Measurements from ENCODE around the gene PGM2L1.
"Not testable (repeated sequence)": the region's sequence is repeated elsewhere in the genome, so short reads cannot be mapped to it uniquely, and the experiment has no call there.

The PGM2L1 gene

DNA sequence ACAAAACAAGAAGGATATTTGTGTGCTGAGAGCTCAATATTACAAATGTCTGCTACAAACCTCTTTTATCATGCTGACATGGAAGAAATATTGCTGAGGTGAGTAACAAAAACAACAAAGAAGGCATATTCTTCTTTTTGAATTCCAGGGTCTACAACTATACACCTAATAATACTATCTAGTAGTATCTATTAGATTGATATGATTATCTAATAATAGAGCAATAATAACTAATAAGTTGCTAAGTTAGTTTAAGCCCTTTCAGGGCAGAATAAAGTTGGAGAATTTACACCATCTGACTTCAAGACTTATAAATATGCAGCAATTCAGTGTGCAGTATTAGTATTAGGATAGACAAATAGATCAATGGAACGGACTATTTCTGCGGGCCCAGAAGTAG, 11.4 kb upstream of the PGM2L1 start:
- in situ Hi-C loops (cut with MboI; ENCODE audit: low pct_unique_long_range_greater_than_20kb, low sequenced_read_pairs) = no loop called here
- no peak for DNase-seq

DNA sequence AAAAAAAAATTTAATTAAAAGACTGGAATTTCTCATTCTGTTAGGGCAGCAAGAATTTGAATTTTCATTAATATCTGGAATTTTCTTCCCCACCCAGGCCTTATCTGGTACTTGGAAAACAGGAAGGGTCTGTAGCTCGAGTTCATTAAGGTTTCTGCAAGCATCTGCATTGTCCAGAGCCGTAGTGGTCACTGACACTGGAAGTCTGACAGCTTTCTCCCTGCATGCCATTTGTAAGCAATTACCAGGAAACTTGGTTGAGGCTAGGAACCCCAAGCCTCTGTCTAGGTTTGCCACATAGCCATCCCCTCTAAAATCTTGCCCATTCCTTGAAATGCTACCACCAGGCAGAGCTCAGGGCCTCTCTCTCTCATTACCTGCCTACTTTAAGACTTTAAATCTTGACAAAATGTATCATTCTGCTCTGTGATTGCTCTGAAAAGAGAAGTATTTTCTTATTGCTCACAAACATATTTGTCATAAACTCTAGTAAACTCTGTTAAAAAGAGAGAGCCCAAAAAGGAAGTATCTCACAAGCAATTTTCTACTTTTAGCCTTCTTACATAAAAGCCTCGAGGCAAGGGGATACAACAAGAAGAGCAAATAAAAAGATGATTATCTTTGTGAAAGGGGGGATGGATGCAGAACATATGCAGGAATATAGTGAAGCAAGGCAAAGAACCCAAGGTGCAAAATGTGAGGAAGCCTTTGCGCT, 5.5 kb upstream of the PGM2L1 start:
- in situ Hi-C loops (cut with MboI; ENCODE audit: low pct_unique_long_range_greater_than_20kb, low sequenced_read_pairs) = no loop called here
- no peak for DNase-seq

DNA sequence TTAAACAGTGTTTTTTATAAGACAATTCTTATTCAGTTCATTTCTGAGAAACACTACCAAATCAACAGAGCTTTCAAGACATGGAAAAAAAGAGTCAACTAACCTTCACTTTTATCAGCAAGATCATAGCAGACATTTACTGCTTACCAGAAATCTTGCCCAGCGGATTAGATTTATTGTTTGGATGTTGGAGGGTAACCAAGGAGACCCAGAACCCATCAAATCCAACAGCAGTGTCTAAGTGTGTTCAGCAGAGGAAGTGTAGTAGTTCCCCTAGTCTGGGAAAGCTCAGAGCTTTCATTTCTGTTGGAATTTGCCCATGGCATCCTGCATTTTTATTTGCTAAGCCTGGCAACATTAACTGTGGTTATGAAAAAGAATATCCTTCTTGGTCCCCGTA, 2.4 kb upstream of the PGM2L1 start:
- DNase-seq = no peak
- in situ Hi-C loops (cut with MboI; ENCODE audit: low pct_unique_long_range_greater_than_20kb, low sequenced_read_pairs) = no loop called here

DNA sequence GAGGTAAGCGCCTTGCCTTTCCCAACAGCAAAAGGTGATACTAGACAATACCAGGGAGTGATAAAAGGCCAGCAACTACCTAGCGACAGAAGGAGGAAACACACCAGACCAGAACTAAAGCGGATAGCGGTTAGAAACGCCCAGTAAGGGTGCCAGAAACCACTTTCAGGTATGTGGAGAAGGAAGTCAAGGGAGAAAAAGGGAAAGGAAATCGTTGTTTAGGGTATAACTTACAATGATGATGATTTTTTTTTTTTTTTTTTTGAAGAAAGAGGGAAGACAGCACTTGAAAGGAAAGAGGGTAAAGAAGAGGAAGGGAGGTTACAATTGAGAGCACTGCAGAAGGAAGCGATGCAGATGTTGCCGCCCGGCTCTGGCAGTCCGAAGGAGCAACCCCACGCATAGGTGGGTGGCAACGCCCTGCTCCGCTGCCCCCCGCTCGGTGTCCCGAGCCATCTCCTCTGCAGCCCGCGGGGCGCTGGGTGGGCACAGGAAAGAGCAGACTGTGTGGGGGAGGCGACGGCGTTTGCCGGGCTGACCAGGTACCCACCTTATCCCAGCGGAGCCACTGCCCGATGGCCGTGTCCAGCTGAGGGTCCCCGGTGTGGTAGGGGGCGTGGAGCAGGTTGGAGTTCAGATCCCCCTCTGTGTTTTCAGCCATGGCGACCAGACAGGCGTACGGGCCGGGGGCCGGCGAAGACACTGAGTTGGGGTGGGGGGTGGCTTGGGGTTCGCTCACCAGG, 561 bp downstream of the PGM2L1 start:
- peak; percentile 77 for DNase-seq
- in situ Hi-C loops (cut with MboI; ENCODE audit: low pct_unique_long_range_greater_than_20kb, low sequenced_read_pairs) = no loop called here

DNA sequence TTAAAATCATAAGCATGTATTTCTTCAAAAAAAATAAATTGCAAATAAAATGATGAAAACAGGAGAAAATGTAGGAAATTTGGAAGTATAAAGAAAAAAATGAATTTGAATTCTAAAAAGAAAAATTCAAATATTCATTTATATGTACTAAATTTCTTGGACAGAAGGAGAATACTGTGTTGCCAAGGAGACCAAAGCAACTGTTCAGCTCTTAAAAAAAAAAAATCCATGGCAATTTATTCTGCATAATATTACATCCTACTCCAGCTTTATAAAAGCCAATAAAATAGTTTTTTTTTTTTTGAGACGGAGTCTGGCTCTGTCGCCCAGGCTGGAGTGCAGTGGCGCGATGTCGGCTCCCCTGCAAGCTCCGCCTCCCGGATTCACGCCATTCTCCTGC, 6.0 kb downstream of the PGM2L1 start:
- DNase-seq = no peak
- in situ Hi-C loops (cut with MboI; ENCODE audit: low pct_unique_long_range_greater_than_20kb, low sequenced_read_pairs) = no loop called here

DNA sequence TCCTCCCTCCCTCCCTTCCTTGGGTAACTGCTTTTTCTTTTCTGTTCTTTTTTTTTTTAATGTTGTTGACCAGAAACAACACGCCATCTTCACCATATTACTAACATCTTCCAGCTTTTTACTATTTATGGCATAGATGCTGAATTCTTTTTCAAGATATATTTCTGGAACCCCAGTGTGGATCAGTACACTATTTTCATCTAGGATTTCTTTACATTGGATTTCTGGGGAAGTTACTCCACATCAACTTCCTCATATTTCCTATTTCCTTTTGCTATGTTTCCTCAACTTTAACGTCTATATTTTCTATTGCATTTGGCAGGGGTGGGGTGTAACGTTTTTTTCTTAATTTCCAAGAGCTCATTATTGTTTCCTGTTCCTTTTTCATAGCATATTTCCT, 7.0 kb downstream of the PGM2L1 start:
- in situ Hi-C loops (cut with MboI; ENCODE audit: low pct_unique_long_range_greater_than_20kb, low sequenced_read_pairs) = no loop called here

DNA sequence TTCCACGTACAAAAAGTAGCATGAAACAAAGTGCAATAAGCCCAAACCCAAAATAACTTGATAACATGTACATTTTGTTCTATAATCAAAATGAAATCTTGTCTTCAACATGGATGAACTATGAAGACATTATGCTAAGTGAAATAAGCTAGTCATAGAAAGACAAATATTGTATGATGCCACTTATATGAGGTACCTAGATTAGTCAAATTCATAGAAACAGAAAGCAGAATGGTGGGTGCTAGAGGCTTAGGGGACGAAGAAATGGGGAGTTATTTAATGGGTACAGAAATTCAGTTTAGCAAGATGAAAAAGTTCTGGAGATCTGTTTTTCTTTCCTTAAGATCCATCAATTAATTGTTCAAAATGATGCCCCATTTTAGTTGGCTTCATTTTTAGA, 7.5 kb downstream of the PGM2L1 start:
- DNase-seq = no peak
- in situ Hi-C loops (cut with MboI; ENCODE audit: low pct_unique_long_range_greater_than_20kb, low sequenced_read_pairs) = no loop called here

More for the DNA sequence above, 7.0 kb downstream of the PGM2L1 start:
- no peak for DNase-seq

DNA sequence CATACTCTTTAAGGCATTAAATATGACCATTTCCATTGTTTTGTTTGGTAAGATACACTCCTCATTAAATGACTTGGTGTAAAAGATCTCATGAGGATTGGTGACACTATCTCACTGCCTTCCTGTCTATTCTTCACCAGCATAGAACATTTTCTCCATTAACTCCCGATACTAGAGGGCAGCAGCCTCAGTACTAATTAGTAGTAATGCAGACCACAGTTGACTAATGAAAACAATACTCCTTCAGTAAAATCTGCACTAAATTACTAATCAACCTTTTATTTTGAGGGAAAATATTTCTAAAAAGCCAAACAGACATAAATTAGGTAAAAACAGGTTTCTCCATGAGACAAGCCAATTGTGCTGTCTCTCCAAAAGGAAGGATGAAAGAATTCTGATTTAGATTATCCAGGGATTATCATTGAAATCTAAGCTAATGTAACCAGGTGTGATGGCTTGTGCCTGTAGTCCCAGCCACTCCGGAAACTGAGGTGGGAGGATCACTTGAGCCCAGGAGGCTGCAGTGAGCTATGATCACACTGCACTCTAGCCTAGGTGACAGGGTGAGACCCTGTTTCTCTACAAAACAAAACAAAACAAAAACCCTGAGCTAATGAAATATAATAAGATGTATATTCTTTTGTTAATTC, 9.4 kb downstream of the PGM2L1 start:
- in situ Hi-C loops (cut with MboI; ENCODE audit: low pct_unique_long_range_greater_than_20kb, low sequenced_read_pairs) = no loop called here
- peak; percentile 64 for DNase-seq

DNA sequence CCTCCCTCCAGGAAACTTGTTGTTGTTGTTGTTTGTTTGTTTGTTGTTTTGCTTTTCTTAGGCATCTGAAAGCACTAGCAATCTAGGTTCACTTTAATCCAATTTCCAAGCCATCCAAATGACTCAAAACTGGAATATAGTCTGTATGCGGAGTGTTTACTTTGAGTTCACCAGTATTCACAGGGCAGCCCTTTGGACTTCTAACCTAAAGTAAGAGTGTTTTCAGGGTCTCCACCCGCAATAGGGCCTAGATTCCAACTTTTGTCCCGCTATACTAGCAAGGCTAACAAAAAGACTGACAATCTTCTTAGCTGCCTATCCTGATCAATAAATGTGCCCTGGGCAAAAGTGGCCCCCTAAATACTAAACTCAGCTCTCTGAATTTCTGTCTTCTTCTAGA, 13.6 kb downstream of the PGM2L1 start:
- in situ Hi-C loops (cut with MboI; ENCODE audit: low pct_unique_long_range_greater_than_20kb, low sequenced_read_pairs) = no loop called here
- no peak for DNase-seq

DNA sequence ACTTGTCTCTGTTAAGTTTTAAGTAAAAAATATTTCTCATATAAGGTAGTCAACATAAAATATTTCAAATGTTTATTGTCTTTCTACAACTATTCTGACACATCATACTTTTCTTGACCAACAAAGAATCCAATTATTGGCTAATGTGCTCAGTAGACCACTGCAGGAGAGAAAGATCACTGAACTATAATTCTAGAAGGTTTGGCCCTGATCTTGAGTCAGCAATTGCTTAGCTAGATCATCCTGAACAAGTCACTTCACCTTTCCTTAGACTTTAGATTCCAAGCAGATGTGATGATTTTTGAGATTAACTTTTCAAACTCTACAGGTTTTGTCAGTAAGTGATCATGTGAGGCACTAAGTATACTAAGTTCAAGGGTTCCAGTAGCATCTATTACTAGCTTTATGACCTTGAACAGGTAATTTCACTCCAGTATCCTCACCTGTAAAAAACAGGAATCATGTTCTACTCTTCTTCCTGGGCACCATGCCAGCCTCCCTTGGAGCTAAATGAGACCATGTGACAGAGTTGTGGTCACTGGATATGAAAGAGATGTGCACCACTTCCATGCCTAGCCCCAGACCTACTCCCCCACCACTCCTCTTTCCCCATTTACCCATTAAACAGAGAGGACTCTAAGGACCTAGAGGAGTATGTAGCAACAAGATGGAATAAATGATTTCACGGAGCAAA, 17.3 kb downstream of the PGM2L1 start:
- in situ Hi-C loops (cut with MboI; ENCODE audit: low pct_unique_long_range_greater_than_20kb, low sequenced_read_pairs) = no loop called here
- DNase-seq = peak; percentile 31

DNA sequence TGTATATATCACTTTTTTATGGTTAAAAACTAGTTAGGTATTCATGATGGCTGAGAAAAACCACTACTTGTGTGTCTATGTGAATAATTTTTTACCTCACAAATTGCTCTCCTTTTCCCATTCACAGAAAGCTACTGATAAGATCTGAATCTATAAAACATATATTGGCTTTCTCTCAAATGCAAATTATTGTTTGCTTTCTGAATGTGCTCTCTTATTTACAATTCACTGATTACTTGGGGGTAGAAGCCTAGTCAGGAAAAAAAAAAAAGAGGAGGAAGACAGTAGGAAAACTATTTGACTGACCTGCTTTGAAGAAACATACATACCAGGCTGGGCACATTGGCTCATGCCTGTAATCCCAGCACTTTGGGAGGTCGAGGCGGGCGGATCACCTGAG, 20.5 kb downstream of the PGM2L1 start:
- in situ Hi-C loops (cut with MboI; ENCODE audit: low pct_unique_long_range_greater_than_20kb, low sequenced_read_pairs) = no loop called here
- DNase-seq = no peak

DNA sequence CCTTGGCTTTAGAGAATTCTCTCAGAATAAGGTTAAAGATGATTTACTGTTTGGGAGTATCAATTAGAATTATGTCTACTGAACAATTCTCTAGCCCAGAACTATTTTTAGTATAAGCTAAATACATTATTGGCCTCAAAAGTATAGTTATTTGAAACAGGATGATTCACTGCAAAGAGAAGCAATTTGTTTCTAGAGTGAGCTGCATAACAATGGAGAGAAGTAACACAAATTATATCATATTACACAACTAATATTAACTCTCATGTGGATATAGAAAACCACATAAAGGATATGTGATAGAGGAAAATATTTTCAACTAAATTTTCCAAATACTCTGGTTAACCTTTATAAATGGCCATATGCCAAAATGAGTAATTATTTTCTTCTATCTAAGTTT, 24.9 kb downstream of the PGM2L1 start:
- in situ Hi-C loops (cut with MboI; ENCODE audit: low pct_unique_long_range_greater_than_20kb, low sequenced_read_pairs) = no loop called here

DNA sequence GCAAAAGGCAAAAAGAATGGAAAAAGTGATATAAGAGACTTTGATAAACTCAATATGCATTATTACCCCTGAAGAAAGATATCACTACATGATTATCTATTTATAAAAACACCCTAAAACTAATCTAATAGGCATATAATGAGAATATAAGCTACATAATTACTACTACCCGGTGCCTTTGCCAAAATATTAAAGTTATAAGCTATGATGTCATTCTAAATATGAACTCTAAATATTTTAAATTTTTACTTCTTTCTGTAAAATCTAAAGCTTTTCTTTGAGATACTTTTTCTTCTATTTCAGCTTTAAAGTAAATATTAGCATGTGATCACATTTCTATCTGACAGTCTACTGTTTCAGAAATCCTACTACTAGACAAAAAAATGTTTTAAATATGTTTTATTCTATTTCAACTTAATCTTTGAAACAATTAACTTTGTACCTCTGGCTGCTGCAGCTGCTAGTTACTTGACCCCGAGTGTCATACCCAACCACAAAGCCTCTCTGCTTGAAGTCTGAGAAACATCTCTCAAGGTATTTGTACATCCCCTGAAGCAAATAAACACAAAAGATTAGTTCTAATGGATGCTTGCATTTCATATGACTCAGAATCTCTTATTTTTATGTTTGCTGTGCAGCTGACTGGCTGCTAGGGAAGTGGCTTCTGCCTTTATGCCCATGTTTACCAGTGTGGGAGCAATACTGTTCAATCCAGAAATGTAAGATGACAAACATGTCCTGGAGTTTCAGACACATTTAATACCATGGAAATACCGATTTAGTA, 26.8 kb downstream of the PGM2L1 start:
- DNase-seq = no peak
- in situ Hi-C loops (cut with MboI; ENCODE audit: low pct_unique_long_range_greater_than_20kb, low sequenced_read_pairs) = no loop called here

More for the DNA sequence above, 24.9 kb downstream of the PGM2L1 start:
- DNase-seq = no peak

DNA sequence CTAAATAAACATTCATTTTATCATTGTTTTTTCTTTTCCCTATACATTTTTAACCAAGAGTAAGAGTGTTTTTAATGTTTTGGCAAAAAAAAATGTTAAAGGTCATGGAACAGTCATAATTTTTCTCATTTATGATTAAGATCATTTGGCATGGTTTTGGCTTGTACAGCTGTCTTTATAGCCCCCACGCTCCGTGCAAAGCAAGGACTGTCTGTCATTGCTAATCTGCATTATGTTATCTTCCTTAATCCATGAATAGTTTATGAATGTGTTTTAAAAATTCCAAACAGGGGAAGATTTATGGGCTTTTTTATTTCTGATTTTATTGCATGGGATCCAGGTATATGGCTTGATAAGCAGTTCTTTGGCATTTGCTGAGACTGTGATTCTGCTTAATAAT, 28.1 kb downstream of the PGM2L1 start:
- in situ Hi-C loops (cut with MboI; ENCODE audit: low pct_unique_long_range_greater_than_20kb, low sequenced_read_pairs) = no loop called here
- DNase-seq = no peak

DNA sequence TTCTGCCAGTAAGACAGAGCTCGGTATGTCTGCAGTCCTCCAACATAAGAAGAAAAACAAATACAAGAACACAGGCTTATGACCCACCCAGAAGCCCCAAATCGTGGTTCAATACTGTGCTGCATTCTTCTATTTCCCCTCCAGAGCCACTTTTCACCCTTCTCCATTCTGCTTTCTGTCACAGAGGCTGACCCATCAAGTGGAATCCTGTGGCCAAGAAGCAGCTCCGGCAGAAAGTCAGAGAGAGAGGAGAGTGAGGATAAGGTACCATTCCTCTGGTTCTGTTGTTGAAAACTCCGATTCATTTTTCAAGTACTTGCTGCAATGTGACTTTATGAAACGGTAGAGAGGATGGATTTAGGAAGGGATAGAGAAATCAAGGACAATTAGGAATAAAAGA, 30.4 kb downstream of the PGM2L1 start:
- in situ Hi-C loops (cut with MboI; ENCODE audit: low pct_unique_long_range_greater_than_20kb, low sequenced_read_pairs) = no loop called here
- no peak for DNase-seq

DNA sequence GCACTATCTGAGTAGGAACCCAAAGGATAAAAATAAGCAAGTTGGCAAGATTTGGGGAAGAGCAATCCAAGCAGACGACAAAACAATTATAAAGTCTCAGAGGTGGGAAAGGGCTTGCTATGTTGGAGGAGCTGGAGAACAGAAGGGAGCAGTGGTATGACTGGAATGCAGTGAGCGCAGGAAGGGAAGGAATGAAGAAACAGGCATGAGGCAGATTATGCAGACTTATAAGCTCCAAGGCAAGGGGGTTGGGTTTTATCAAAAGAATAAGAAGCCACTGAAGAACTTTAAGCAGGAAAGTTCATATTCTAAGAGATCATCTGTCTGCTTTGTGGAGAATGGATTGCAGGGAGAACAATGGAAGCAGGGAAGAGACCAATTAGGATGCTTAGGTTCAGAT, 31.7 kb downstream of the PGM2L1 start:
- no peak for DNase-seq
- in situ Hi-C loops (cut with MboI; ENCODE audit: low pct_unique_long_range_greater_than_20kb, low sequenced_read_pairs) = no loop called here

DNA sequence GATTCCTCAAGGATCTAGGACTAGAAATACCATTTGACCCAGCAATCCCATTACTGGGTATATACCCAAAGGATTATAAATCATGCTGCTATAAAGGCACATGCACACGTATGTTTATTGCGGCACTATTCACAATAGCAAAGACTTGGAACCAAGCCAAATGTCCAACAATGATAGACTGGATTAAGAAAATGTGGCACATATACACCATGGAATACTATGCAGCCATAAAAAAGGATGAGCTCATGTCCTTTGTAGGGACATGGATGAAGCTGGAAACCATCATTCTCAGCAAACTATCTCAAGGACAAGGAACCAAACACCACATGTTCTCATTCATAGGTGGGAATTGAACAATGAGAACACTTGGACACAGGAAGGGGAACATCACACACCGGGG, 32.4 kb downstream of the PGM2L1 start:
- in situ Hi-C loops (cut with MboI; ENCODE audit: low pct_unique_long_range_greater_than_20kb, low sequenced_read_pairs) = not testable (repeated sequence)

DNA sequence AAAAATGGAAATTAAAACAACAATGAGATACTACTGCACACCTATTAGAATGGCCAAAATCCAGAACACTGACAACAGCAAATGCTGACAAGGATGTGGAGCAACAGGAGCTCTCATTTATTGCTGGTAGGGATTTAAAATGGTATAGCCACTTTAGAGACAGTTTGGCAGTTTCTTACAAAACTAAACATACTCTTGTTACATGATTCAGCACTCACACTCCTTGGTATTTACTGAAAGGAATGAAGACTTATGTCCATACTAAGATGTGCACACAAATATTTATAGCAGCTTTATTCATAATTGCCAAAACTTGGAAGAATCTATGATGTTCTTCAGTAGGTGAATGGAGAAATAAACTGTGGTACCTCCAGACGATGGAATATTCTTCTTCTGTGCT, 40.8 kb downstream of the PGM2L1 start:
- DNase-seq = no peak
- in situ Hi-C loops (cut with MboI; ENCODE audit: low pct_unique_long_range_greater_than_20kb, low sequenced_read_pairs) = no loop called here

More for the DNA sequence above, 32.4 kb downstream of the PGM2L1 start:
- not testable (repeated sequence) for DNase-seq

DNA sequence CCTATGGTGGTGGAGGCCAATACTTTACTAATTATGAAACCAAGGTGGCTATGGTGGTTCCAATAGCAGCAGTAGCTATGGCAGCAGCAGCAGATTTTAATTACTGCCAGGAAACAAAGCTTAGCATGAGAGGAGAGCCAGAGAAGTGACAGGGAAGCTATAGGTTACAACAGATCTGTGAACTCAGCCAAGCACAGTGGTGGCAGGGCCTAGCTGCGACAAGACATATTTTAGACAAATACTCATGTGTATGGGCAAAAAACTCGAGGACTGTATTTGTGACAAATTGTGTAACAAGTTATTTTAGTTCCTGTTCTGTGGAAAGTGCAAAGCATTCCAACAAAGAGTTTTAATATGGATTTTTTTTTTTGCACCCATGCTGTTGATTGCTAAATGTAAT, 42.6 kb downstream of the PGM2L1 start:
- in situ Hi-C loops (cut with MboI; ENCODE audit: low pct_unique_long_range_greater_than_20kb, low sequenced_read_pairs) = no loop called here

More for the DNA sequence above, 42.6 kb downstream of the PGM2L1 start:
- no peak for DNase-seq

Measured in KBM-7 (cell line).